GM23338 (cell line): ENCODE data around the gene CAMKV.

ENCODE experiments used
- CREB1 ChIP-seq: fragments of 250-450 bp; sonication (Bioruptor Pico); IDR thresholded peaks from 2 replicates; pipeline ENCODE4 v1.5.0; 2020; ENCODE audit warnings: low read depth, mild to moderate bottlenecking, moderate library complexity
- CTCF ChIP-seq, 2 experiments: fragments of 200-600 bp in 1 of 2; sonication (generic) in 1 of 2; conservative IDR thresholded peaks; 2 replicates each; pipeline versions ENCODE4 v1.5.1 to v1.6.1; 2016 to 2017; ENCODE audit warnings: antibody characterized with exemption in 2 of 2, low read depth in 2 of 2, mild to moderate bottlenecking in 2 of 2, moderate library complexity in 1 of 2
- EZH2 ChIP-seq: fragments of 200-600 bp; sonication (generic); IDR thresholded peaks from one replicate; pipeline ENCODE4 v1.8.0; 2017; ENCODE audit warnings: antibody characterized with exemption, mild to moderate bottlenecking, low read depth; ENCODE audit not compliant: unreplicated experiment
- EZH2phosphoT487 ChIP-seq: fragments of 200-600 bp; sonication (generic); IDR thresholded peaks from one replicate; pipeline ENCODE4 v1.8.1; 2018; ENCODE audit warnings: antibody characterized with exemption; ENCODE audit not compliant: unreplicated experiment
- POLR2AphosphoS5 ChIP-seq: IDR thresholded peaks from 2 replicates; pipeline ENCODE4 v1.6.1; 2016; ENCODE audit warnings: antibody characterized with exemption, low read depth

GRCh38 chr3:49908373-49909199 lies 38.9 kb upstream of the CAMKV start:
- TF ChIP-seq EZH2 (no peak), CTCF (conservative IDR thresholded peaks at IDR 0.05; ENCODE audit: low read depth in 2 of 2) (no peak), EZH2phosphoT487 (no peak), CREB1 (CRISPR knock-in tag) (no peak), POLR2AphosphoS5 (no peak)
